NT2/D1 (cell line): ENCODE data around the gene SLCO4A1.

ENCODE experiments used
- SUZ12 ChIP-seq: IDR thresholded peaks from 2 replicates; pipeline ENCODE4 v1.6.1; 2011; ENCODE audit not compliant: insufficient read length, insufficient read depth; ENCODE audit errors: extremely low read depth
- YY1 ChIP-seq: IDR thresholded peaks from 2 replicates; pipeline ENCODE4 v1.6.1; 2011; ENCODE audit not compliant: insufficient read length, insufficient read depth
- ZNF274 ChIP-seq: IDR thresholded peaks from 2 replicates; pipeline ENCODE4 v1.6.1; 2011; ENCODE audit warnings: mild to moderate bottlenecking, low read depth, low read length

DNA sequence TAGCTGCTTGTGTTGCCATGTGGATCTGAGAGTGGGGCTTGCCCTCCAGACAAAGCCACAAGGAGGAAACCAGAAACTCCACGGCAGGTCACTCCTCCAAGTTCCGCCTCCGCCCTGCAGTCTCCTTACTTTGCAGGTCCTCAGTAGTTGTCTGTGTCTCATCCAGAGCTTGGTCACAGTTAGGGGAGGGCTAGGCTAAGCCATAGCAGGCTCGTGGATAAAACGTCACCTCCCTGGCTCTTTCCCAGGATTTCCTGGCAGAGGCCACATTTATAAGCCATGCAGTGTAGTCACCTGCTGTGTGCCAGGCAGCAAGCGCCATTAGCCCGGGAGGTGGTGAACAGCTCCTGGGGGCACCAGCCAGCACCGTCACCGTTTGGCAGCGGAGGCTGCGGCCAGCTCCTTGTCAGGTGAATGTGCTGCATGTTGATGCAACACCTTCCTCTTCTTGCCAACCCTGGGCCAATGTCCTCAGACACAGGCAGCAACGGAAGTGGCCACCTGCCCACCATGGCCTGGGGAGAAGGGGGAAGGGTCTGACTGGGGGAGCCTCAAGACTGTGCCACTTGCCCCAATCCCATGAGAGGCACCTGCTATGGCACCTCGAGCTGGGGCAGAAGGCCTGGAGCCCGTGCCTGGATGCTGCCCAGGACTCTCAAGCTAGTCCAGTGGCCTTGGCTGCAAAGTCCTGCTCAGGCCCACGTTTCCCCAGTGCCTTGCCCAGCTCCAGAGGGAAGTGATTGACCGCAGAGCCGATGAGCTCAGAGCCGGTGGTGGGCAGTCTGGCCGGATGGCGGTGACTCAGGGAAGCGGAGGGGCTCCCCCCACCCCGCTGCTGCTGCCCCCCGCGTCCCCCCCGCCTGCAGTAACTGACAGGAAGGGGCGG, 39.0 kb upstream of the SLCO4A1 start:
- TF ChIP-seq SUZ12, result no peak
- no peak for TF ChIP-seq ZNF274
- no peak for TF ChIP-seq YY1
